HEK293 (cell line): ENCODE results near the gene MTHFSD.

Source experiments
- CTCF ChIA-PET: fragments of 350-600 bp; formaldehyde crosslinking; extraction: SDS; loops from one replicate; lab custom pipeline; 2021; ENCODE audit warnings: antibody characterized with exemption; lab: Yijun Ruan, JAX
- POLR2A ChIA-PET: fragments of 300-600 bp; formaldehyde crosslinking; extraction: SDS; loops from one replicate; lab custom pipeline; 2020; ENCODE audit warnings: antibody characterized with exemption, inconsistent platforms; lab: Yijun Ruan, JAX
- H3K27ac ChIP-seq: fragments of 200-500 bp; sonication (Bioruptor generic); 2 replicates; pipeline ENCODE4 v1.5.1; 2014; ENCODE audit warnings: low read depth, low read length, control low read depth, inconsistent platforms; ENCODE audit errors: extremely low read depth
- H3K36me3 ChIP-seq, 2 experiments: fragments of 200-500 bp in 1 of 2; sonication (Bioruptor generic) in 1 of 2; 1 replicate in 1 of 2; 2 replicates in 1 of 2; pipeline ENCODE4 v1.5.1; 2014 to 2017; ENCODE audit warnings: inconsistent platforms in 2 of 2, low read length in 2 of 2; ENCODE audit not compliant: control insufficient read depth in 2 of 2, insufficient read depth in 1 of 2
- H3K4me1 ChIP-seq: fragments of 200-500 bp; sonication (Bioruptor generic); 2 replicates; pipeline ENCODE4 v1.5.1; 2014; ENCODE audit warnings: mild to moderate bottlenecking, low read length, inconsistent platforms; ENCODE audit not compliant: control insufficient read depth, insufficient read depth
- H3K4me3 ChIP-seq: 2 replicates; pipeline ENCODE4 v1.5.1; 2011; ENCODE audit warnings: low read depth, mild to moderate bottlenecking, control low read depth, low read length, moderate library complexity
- H3K9me3 ChIP-seq: fragments of 200-500 bp; sonication (Bioruptor generic); 2 replicates; pipeline ENCODE4 v1.5.1; 2014; ENCODE audit warnings: low read depth, low read length, inconsistent platforms; ENCODE audit not compliant: control insufficient read depth, insufficient read depth
- CTCF ChIP-seq: fragments of 450-650 bp; formaldehyde crosslinking; IDR thresholded peaks from 2 replicates; pipeline ENCODE4 v1.5.1; 2016; ENCODE audit warnings: missing biosample characterization, missing genetic modification characterization
- MYNN ChIP-seq: fragments of 450-650 bp; formaldehyde crosslinking; IDR thresholded peaks from 2 replicates; pipeline ENCODE4 v1.5.1; 2016; ENCODE audit warnings: missing biosample characterization, missing genetic modification characterization, borderline replicate concordance
- RBAK ChIP-seq: fragments of 450-650 bp; formaldehyde crosslinking; IDR thresholded peaks from 2 replicates; pipeline ENCODE4 v1.5.1; 2016; ENCODE audit warnings: missing biosample characterization, missing genetic modification characterization
- SCRT2 ChIP-seq: fragments of 450-650 bp; formaldehyde crosslinking; IDR thresholded peaks from 2 replicates; pipeline ENCODE4 v1.5.1; 2016; ENCODE audit warnings: missing biosample characterization, missing genetic modification characterization
- ZBTB8A ChIP-seq: fragments of 450-650 bp; formaldehyde crosslinking; IDR thresholded peaks from 2 replicates; pipeline ENCODE4 v1.5.1; 2016; ENCODE audit warnings: missing biosample characterization, missing genetic modification characterization
- ZNF175 ChIP-seq: fragments of 450-650 bp; formaldehyde crosslinking; IDR thresholded peaks from 2 replicates; pipeline ENCODE4 v1.5.1; 2016; ENCODE audit warnings: missing biosample characterization, missing genetic modification characterization
- ZNF2 ChIP-seq: fragments of 450-650 bp; formaldehyde crosslinking; IDR thresholded peaks from 2 replicates; pipeline ENCODE4 v1.5.1; 2016; ENCODE audit warnings: missing biosample characterization, missing genetic modification characterization
- ZNF248 ChIP-seq: fragments of 450-650 bp; formaldehyde crosslinking; IDR thresholded peaks from 2 replicates; pipeline ENCODE4 v1.5.1; 2017; ENCODE audit warnings: missing biosample characterization, missing genetic modification characterization
- ZNF302 ChIP-seq: fragments of 450-650 bp; formaldehyde crosslinking; IDR thresholded peaks from 2 replicates; pipeline ENCODE4 v1.5.1; 2016; ENCODE audit warnings: missing biosample characterization, missing genetic modification characterization, low read depth
- ZNF391 ChIP-seq: fragments of 450-650 bp; formaldehyde crosslinking; IDR thresholded peaks from 2 replicates; pipeline ENCODE4 v1.5.1; 2016; ENCODE audit warnings: low read depth, missing biosample characterization, missing genetic modification characterization, borderline replicate concordance
- ZNF514 ChIP-seq: fragments of 450-650 bp; formaldehyde crosslinking; IDR thresholded peaks from 2 replicates; pipeline ENCODE4 v1.5.1; 2016; ENCODE audit warnings: missing biosample characterization, missing genetic modification characterization
- ZNF561 ChIP-seq: fragments of 450-650 bp; IDR thresholded peaks from 2 replicates; pipeline ENCODE4 v1.5.1; 2018; ENCODE audit warnings: missing biosample characterization, missing genetic modification characterization, borderline replicate concordance
- ZNF707 ChIP-seq: fragments of 450-650 bp; formaldehyde crosslinking; IDR thresholded peaks from 2 replicates; pipeline ENCODE4 v1.5.1; 2016; ENCODE audit warnings: missing biosample characterization, missing genetic modification characterization
- ZSCAN5A ChIP-seq: fragments of 450-650 bp; formaldehyde crosslinking; IDR thresholded peaks from 2 replicates; pipeline ENCODE4 v1.5.1; 2016; ENCODE audit warnings: missing biosample characterization, missing genetic modification characterization
- TF ChIP-seq, protein P1 (sequence below): fragments of 450-650 bp; formaldehyde crosslinking; IDR thresholded peaks from 2 replicates; pipeline ENCODE4 v1.5.1; 2016; ENCODE audit warnings: missing biosample characterization, missing genetic modification characterization
- TF ChIP-seq, protein P2 (sequence below): fragments of 450-650 bp; formaldehyde crosslinking; IDR thresholded peaks from 2 replicates; pipeline ENCODE4; 2016; ENCODE audit warnings: missing biosample characterization, missing genetic modification characterization

Gene MTHFSD

DNA sequence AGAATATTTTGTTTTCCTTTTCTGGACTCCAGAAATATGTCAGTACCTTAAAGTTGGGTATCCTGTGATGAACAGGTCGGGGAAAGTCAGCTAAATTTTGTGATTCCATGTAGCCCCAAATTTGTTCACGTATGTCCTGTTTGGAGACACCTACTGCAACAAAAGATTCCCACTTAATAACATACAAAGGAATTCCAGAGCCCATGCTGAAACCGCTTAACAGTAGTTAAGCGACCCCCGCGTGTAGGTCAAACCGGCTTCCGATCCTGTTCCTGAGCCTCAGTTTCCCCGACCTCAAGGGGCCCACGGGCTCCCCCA lies 477 bp downstream of the MTHFSD start:
- ChIA-PET POLR2A (no interaction called here), CTCF (interaction anchor here (0.8 to 1.2 kb wide), 2 partner anchors 10 to 724 kb away, joined by 3 read pairs; no protein-coding TSS in a partner anchor)
- H3K36me3 ChIP-seq, result peaks cover 0 to 43% of the 10 kb centered on the region in 2 experiments; a peak in 1 of 3 replicates
- TF ChIP-seq ZNF707 (tag by site-specific recombination) (no peak), CTCF (tag by site-specific recombination) (0 out of 2 replicates have a peak, but pooled peaks have one; percentile 33), RBAK (tag by site-specific recombination) (0 out of 2 replicates have a peak, but pooled peaks have one; percentile 13), ZNF302 (tag by site-specific recombination) (no peak)
- no peaks in the 10 kb centered on the region for H3K4me1 ChIP-seq
- peak overlapping the region; percentile 84 for H3K4me3 ChIP-seq
- H3K27ac ChIP-seq, result peak overlapping the region; percentile 20; the same call in 1 of the 2 replicates
- no peaks in the 10 kb centered on the region for H3K9me3 ChIP-seq

DNA sequence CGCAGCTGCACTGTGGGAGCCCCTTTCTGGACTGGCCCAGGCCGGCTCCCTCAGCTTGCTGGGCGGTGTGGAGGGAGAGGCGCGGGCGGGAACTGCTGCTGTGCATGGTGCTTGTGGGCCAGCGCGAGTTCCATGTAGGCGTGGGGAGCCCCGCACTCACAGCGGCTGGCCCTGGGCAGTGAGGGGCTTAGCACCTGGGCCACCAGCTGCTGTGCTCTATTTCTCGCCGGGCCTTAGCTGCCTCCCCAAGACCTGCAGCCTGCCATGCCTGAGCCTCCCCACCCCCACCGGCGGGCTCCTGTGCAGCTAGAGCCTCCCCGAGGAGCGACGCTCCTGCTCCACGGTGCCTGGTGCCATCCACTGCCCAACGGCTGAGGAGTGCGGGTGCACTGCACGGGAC lies 1.7 kb downstream of the MTHFSD start:
- H3K9me3 ChIP-seq, result no peaks in the 10 kb centered on the region
- POLR2A ChIA-PET, result no interaction called here
- H3K36me3 ChIP-seq, result peaks cover under 1 to 55% of the 10 kb centered on the region in 2 experiments; a peak in 2 of 3 replicates
- no peak for TF ChIP-seq ZSCAN5A (tag by site-specific recombination)
- TF ChIP-seq, protein P1, sequence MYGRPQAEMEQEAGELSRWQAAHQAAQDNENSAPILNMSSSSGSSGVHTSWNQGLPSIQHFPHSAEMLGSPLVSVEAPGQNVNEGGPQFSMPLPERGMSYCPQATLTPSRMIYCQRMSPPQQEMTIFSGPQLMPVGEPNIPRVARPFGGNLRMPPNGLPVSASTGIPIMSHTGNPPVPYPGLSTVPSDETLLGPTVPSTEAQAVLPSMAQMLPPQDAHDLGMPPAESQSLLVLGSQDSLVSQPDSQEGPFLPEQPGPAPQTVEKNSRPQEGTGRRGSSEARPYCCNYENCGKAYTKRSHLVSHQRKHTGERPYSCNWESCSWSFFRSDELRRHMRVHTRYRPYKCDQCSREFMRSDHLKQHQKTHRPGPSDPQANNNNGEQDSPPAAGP (tag by site-specific recombination), result no peak
- TF ChIP-seq ZNF175, result no peak
- TF ChIP-seq, protein P2, sequence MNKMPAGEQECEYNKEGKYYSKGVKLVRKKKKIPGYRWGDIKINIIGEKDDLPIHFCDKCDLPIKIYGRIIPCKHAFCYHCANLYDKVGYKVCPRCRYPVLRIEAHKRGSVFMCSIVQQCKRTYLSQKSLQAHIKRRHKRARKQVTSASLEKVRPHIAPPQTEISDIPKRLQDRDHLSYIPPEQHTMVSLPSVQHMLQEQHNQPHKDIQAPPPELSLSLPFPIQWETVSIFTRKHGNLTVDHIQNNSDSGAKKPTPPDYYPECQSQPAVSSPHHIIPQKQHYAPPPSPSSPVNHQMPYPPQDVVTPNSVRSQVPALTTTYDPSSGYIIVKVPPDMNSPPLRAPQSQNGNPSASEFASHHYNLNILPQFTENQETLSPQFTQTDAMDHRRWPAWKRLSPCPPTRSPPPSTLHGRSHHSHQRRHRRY (tag by site-specific recombination), result no peak
- TF ChIP-seq ZNF2 (tag by site-specific recombination), result no peak
- TF ChIP-seq ZNF514 (tag by site-specific recombination), result no peak
- no peak for TF ChIP-seq ZBTB8A (tag by site-specific recombination)
- no peak for TF ChIP-seq ZNF561
- TF ChIP-seq SCRT2 (tag by site-specific recombination), result no peak
- no peak for TF ChIP-seq ZNF391 (tag by site-specific recombination)
- TF ChIP-seq ZNF248 (tag by site-specific recombination), result no peak
- CTCF ChIA-PET, result no interaction called here
- H3K4me3 ChIP-seq, result no peak overlapping the region
- H3K4me1 ChIP-seq, result no peaks in the 10 kb centered on the region
- H3K27ac ChIP-seq, result no peak overlapping the region

- Histone ChIP-seq H3K36me3 (peaks cover 11 to 84% of the 10 kb centered on the region in 2 experiments), H3K4me3 (no peak overlapping the region), H3K27ac (no peak overlapping the region), H3K9me3 (no peaks in the 10 kb centered on the region), H3K4me1 (no peaks in the 10 kb centered on the region)
- POLR2A ChIA-PET, result no interaction called here
- CTCF ChIA-PET, result interaction anchor here (0.9 kb wide), 1 partner anchor 729 kb away, joined by 3 read pairs; no protein-coding TSS in a partner anchor
- TF ChIP-seq MYNN (tag by site-specific recombination), result no peak
- TF ChIP-seq, all 188 proteins: peak for 0
Measured at GRCh38 chr16:86550281-86550680, 4.8 kb downstream of the MTHFSD start.
